Measurements from ENCODE around the gene CPNE5.
"Not testable (repeated sequence)": the region's sequence is repeated elsewhere in the genome, so short reads cannot be mapped to it uniquely, and the experiment has no call there.

CPNE5 gene

GRCh38 chr6:36813047-36813446, 26.2 kb downstream of the CPNE5 start:
- DNase-seq, result not testable (repeated sequence)

DNA sequence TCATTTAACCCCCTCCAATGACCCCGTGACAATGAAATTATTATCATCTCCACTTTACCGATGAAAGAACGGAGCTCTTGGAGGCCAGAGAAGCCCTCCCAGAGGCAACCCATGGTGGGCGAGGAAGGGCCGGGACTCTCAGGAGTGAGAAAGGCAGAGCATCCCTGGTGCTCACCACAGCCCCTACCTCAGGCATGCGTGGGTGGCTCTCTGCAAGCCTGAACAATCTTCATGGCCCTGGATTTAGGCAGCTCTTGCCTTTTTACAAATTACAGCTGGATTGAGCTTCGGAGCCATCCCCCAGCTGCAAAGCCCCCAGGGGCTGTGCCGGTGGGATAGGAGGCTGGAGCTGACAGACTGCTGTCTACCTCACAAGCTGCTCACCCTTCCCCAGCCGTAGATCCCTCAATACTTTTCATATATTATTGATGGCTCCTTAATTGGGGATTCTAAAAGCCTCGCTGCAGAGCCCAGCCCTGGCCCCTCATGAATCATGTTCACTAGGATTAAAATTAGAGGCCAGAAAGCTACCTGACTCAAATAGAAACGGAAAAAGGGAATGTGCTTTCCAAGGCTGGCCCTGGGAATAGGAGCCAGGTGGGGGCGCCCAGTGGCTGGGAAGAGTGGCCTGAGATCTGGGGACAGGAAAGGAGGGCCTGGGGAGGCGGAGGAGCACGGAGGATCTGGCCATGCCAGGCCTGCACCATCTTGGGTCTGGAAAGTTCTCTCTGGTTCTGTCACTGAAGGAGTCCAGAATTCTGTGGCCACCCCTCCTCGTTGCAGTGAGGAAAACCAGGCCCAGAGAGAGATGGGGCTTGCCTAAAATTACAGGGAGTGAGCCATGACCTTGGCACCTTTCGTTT, 29.1 kb downstream of the CPNE5 start:
- DNase-seq, result no peak

GRCh38 chr6:36809156-36809555, 30.1 kb downstream of the CPNE5 start:
- no peak for DNase-seq

GRCh38 chr6:36808634-36809033, 30.6 kb downstream of the CPNE5 start:
- no peak for DNase-seq

GRCh38 chr6:36807750-36808149, 31.5 kb downstream of the CPNE5 start:
- DNase-seq, result no peak

DNA sequence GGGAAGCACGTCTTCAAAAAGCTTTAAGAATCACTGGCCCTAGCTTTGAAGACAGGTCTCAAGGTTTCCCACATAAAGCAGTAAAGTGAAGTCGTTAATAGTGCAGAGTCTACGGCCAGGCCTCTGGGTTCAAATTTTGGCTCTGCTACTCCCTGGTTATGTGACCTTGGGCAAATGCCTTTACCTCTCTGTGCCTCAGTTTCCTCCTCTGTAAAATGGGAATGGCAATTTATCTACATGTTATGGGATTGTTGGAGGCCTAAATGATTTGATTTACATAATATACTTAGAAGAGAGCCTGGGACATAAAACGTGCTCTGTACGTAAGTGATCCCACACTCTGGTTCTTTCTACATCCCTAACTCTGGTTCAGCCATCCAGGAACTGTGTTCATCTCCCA, 32.1 kb downstream of the CPNE5 start:
- DNase-seq, result no peak

GRCh38 chr6:36805917-36806316, 33.3 kb downstream of the CPNE5 start:
- DNase-seq, result no peak

- no peak for DNase-seq
These were observed 34.0 kb downstream of the CPNE5 start for GRCh38 chr6:36805096-36805797.

GRCh38 chr6:36804563-36804962, 34.7 kb downstream of the CPNE5 start:
- DNase-seq, result no peak

GRCh38 chr6:36803908-36804307, 35.3 kb downstream of the CPNE5 start:
- no peak for DNase-seq

GRCh38 chr6:36803482-36803881, 35.8 kb downstream of the CPNE5 start:
- DNase-seq, result no peak

DNA sequence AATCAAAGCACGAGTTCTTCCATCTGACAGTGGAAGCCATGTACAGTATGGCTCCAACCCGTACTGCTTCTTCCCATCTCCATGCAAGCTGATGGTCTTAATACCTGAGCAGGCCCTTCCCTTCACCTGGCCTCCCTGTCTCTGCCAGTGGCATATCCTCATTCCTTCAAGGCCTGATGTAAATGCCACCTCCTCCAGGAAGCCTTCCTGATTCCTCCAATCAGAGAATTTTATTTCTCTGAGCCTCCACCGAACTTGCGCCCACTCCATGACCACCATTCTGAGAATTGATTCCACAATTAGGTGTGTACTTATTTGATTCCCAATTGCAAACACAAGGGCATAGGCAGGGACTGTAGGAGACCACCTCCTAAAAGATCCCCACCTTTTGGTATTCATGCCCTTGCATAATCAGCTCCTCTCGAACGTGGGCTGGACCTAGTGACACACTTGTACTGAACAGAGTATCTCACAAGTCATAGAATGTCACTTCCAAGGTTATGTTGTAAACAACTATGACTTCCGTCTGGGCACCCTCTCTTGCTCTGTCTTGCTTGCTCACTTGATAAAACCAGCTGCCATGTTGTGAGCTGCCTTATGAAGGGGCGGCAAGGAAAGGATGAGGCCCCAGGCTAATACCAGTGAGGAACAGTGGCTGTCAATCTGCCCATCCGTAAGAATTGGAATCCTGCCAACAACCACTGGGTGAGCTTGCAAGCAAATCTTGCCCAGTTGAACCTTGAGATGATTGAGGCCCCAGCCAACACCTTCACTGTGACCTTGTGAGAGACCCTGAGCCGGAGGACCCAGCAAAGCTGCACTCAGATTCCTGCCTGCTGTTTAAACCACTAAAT, 38.8 kb downstream of the CPNE5 start:
- no peak for DNase-seq

DNA sequence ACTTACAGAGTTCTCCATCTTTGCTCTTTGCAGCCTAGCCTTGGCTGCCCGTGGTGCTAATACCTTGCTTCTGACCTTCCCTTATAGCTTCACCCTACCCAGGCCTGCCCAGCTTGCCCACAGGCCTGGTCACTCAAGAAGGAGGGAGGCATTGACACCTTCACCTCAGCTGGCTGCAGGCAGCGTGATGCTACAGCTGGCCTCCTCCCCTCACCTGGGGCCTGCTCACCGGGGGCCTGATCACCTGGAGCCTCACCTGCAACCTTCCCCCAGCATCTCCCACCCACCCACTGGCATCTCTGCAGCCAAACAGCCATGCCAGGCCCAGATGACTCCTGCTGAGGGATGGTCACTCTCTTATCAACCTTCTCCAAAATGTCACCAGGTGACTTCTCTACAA, 40.4 kb downstream of the CPNE5 start:
- DNase-seq, result no peak

- no peak for DNase-seq
These were observed 41.6 kb downstream of the CPNE5 start for GRCh38 chr6:36797653-36798052.

DNA sequence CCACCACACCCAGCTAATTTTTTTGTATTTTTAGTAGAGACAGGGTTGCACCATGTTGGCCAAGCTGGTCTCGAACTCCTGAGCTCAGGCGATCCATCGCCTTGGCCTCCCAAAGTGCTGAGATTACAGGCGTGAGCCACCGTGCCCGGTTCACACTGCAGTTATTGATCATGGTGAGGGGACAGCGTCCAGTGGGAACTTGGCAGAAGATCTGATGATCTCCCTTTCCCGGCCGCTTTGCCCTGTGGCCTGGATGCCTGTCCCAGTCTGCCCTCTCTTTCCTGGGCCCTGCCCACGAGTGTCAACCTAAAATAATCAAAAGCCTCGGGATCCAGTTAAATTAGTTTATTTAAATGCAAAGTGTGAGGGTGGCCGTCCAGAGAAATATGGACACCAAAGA, 42.2 kb downstream of the CPNE5 start:
- DNase-seq, result no peak

GRCh38 chr6:36794713-36795065, 44.6 kb downstream of the CPNE5 start:
- DNase-seq, result no peak

- DNase-seq, result no peak
These were observed 45.1 kb downstream of the CPNE5 start for GRCh38 chr6:36793913-36794712.

DNA sequence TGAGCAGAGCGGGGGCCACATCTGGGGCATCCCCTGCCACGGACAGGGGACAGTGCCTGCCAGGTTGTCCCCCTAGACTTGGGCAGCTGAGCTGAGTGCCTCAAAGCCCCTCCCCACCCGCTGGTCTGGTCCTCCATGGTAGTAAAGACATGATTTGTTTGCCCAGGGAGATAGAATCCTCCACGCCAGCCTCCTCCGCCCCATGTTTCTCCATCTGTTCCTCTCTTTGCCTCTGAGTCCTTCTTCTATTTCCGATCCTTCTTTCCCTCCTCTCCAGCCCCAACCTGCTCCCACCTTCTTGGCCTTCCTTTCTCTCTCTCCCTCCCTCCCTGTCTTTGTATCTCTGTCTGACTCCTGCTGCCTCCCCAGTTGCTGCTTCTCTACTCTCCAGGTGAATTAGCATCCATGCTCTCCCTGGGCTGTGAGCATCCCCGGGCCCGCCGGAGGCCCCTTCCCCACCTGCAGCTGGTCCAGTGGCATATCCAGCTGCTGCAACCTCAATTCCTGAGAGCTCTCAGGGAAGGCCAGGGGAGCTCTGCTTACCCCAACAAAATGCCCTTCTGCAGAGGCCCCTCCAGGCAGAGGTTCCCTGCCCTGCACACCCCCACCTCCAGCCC, 45.8 kb downstream of the CPNE5 start:
- DNase-seq, result no peak

- DNase-seq, result no peak
These were observed 47.6 kb downstream of the CPNE5 start for GRCh38 chr6:36791521-36792135.

- DNase-seq, result no peak
These were observed 48.2 kb downstream of the CPNE5 start for GRCh38 chr6:36791085-36791484.

- DNase-seq, result no peak
These were observed 50.5 kb downstream of the CPNE5 start for GRCh38 chr6:36788768-36789167.

DNA sequence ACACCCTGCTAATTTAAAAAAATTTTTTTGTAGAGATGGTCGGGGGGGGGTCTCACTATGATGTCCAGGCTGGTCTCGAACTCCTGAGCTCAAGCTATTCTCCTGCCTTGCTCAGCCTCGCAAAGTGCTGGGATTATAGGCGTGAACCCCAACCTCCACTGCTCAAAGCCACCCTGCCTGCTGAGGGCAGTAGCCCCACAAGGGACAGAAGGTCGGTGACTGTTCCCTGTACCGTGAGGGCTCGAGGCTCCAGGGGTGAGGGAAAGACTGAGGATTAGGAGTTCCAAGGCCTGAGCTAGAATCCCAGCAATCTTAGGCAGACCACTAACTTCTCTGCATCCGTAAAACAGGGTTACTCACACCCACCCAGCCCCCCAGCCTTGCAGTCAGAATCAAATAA, 51.1 kb downstream of the CPNE5 start:
- no peak for DNase-seq
